ENCODE results near the gene TEX29.

Gene TEX29

DNA sequence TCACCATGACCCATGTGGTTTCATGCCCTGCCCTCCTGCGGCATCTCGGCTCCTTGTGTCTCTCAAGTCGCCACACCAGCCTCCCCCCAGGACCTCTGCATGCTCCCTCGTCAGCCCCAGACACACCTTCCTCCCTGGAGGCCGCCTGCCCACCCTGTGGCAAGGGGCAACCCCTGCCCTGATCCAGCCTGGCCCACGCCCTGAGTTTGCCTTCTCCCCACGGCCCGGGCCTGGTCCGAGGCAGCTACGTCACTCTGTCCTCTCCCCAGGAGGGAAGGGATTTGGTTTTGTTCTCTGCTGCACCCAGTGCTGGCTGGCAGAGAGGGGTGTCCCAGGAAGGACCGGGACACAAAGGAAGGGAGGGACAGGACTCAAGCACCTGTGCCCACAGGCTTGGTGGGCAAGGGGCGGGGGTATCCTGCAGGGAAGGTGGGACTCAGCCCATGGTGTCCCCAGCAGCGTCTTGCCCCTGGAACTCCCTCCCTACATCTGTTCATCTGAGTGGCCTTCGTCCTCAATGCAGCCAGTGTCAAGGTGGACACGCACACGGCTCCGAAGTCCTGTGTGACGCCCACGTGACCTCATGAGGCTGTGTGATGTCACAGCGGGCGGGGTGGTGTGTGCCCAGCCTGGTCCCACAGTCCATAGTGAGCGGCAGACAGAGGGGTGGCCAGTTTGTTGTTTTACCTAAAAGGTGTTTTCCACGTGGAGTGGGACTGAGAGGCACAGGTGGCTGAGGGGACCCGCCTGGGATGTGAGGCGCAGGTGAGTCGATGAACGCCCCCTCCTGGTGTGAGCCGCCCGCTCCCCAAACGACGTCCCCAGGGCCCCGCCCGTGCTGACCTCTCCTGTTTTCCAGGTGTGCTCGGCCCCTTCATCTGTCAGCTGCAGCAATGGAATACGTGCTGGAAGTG lies at the start of gene TEX29:
Gene TEX29, plus strand, starts transcription at position 645 of the 914 bp plus-strand sequence. Its CDS starts 249 bp downstream, at position 894.
- no peak for DNase-seq (ENCODE audit: low read depth in 2 of 2)

- no peak for DNase-seq (ENCODE audit: low read depth in 2 of 2)
Observed at GRCh38 chr13:111270765-111271698, 49.4 kb upstream of the TEX29 start.

DNA sequence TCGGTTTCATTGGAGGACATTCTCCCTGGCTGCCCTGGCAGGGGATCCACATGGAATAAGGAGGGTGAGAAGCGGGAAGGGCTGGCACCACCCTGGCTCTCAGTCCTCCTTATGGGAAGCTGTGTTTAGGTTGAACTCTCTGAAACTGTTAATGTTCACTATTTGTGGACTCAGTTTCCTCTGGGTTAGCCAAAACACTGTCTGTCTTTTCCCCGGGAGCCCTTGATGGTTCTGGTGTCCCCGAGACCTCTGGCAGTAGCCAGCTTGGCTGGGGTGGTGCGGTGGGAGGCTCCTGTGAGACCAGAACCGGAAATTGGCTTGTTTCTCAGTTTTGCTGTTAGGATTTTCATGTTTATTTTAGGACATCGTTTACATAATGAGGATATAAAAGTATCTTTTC lies 48.3 kb upstream of the TEX29 start:
- no peak for DNase-seq (ENCODE audit: low read depth in 2 of 2)

DNA sequence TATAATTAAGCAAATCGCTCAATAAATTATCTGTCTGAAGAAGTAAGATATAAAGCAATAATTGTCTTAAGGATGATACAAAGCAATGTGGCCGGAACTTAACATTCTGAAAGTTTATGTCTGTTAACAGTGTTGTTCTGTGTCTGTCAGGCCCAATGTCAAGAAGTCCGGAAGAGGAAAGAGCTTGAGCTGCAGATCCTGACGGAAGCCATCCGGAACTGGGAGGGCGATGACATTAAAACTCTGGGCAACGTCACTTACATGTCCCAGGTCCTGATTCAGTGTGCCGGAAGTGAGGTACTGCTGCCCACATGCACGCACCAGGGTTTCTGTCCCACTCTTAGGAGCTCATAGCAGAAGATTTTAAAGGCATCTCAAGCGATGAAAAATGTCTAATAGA lies 45.1 kb upstream of the TEX29 start:
- no peak for DNase-seq (ENCODE audit: low read depth in 2 of 2)

GRCh38 chr13:111275995-111276618 lies 44.3 kb upstream of the TEX29 start:
- DNase-seq (ENCODE audit: low read depth in 2 of 2), result no peak

DNA sequence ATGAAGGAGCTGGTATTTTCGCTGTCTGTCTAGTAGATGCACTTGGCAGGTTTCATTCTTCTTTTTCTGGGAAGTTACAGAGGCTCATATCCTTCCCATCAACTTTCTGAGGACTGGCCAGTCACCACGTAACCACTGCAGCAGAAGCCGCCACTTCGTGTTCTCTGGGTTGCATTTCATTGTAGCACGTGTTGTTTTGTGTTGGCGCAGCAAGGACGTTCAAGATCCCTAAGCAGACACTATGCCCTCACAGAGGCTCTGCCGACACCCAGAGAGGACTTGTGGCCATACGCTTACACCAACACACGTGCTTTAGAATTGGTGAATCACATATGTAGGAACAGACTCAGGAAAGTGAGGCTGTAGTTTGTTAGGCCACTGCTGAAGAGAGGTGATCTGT lies 42.2 kb upstream of the TEX29 start:
- DNase-seq (ENCODE audit: low read depth in 2 of 2), result no peak

DNA sequence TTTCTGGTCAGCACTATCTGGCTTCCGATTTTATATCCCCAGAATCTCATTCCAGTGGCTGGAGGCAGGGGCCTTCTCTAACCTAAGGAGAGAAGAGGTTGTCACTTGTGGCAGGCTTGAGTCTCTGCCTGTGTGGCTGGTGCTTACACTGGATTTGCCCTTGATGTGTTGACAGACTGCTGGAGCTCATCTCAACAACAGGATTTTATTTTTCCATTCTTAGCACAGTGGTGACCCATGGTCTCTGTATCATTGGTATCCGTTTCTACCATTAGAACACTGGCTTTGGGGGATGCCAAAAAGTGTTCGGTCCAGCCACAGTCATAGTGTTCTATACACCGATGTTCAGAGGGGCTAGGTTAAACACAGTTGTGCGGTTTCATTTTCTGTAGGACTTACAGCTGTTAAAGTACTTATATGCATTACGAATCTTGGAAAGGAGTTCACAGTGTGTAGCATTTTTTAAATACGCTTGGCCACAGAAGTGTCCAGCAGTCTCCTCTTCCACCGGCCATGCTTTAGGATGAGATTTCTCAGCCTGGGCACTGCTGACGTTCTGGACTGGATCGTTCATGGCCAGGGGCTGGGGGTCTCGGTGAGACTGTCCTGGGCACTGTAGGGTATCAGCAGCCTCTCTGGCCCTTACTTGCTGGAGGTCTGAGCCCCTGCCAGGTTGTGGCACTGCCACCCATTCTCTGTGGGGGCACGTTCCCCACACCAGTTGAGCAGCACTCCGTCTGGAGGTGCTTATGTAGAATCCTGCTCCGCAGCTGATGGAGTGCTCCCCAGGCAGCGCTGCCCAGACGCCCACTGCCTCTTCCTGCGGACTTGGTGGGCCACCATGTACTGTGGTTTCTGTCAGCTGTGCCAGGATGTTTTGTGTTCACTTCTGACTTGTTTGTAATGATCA lies 41.4 kb upstream of the TEX29 start:
- DNase-seq (ENCODE audit: low read depth in 2 of 2), result no peak

DNA sequence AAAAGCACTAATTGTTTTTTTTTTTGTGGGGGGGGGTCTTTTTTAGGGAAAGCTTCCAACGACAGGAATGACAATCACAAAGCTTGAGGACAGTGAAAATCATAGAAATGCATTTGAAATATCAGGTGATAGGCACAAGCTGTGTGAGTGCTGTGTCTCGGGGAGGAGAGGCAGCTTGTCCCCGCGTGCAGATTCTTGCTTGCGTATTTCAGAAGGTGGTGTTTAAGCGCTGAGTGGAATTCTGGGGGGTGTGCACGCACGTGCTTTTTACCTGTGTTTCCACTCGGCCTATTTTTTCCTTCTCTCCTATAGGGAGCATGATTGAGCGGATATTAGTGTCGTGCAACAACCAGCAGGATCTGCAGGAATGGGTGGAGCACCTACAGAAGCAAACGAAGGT lies 40.2 kb upstream of the TEX29 start:
- DNase-seq (ENCODE audit: low read depth in 2 of 2), result no peak

DNA sequence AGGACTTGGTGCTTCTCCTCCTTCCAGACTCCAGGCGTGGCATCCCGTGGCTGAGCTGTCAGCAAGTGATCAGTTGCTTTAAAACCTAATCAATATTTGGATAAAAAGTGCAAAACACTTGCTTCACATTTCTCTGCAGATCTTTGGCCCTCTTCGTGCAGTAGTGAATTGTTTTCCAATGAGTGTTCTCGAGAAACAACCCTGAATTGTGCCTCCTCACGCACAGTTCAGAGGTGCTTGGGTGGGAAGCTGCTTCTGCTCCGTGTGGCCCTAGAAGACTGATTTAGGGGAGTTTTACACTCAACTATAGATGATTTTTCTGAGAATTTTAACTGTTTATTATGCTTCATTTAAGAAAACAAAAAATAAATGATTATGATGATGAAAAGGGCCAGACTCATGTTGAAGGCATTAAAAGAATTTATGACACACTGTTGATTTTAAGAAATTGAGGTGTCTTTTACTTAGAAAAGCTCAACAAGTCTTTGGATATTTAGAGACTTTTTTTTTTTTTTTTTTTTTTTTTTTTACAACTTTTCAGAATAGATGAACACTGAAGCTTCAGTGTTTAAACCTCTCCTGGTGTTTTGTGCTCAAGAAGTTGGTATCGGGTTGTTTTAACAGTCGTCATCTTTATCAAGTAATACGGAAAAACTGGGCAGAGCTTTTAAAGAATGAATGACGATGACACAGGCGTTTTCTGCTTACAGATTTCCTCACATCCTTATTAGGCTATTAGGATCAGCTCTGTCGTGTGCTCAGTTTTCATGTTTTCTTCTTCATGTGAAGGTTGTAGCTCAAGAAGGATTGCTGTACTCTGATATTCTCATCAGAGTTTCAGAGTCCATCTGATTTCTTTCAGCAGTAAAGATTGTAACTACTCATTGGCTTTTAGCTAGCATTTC lies 39.5 kb upstream of the TEX29 start:
- no peak for DNase-seq (ENCODE audit: low read depth in 2 of 2)

- DNase-seq (ENCODE audit: low read depth in 2 of 2), result peak in 1 of 2 experiments; percentile 6
Observed at GRCh38 chr13:111281751-111282311, 38.6 kb upstream of the TEX29 start.

- no peak for DNase-seq (ENCODE audit: low read depth in 2 of 2)
Observed at GRCh38 chr13:111282425-111282824, 38.0 kb upstream of the TEX29 start.

DNA sequence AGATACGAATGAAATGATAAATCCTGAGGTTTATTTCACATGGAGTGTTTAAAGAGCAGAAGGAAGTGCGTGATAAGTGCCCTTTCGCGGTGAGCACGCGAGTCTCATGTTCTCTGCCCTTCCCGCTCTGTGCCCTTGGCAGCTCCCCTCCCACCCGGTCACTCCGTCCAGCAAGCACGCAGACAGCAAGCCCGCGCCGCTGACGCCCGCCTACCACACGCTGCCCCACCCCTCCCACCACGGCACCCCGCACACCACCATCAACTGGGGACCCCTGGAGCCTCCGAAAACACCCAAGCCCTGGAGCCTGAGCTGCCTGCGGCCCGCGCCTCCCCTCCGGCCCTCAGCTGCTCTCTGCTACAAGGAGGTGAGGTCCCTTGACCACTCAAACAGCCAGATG lies 37.4 kb upstream of the TEX29 start:
- DNase-seq (ENCODE audit: low read depth in 2 of 2), result no peak

GRCh38 chr13:111283457-111283856 lies 37.0 kb upstream of the TEX29 start:
- no peak for DNase-seq (ENCODE audit: low read depth in 2 of 2)

- DNase-seq (ENCODE audit: low read depth in 2 of 2), result no peak
Observed at GRCh38 chr13:111283991-111284390, 36.5 kb upstream of the TEX29 start.

DNA sequence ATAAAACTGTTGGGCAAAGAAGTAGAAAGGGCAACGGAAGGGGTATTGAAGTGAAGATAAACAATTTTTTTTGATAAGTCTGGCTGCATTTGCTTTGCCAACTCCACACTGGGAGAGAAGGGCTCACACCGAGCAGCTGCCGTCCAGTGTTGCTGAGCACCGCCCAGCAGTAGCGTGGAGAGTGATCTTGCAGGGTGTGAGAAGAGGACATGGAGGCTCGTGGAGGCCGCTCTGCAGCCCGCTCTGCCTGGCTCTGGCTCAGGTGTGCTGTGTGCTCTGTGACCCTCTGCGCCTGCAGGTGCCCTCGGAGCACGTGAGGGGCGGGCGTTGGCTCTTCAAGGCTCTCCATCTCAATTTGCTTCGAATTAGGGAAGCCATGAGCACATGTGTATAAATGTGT lies 35.9 kb upstream of the TEX29 start:
- DNase-seq (ENCODE audit: low read depth in 2 of 2), result no peak

- DNase-seq (ENCODE audit: low read depth in 2 of 2), result no peak
Observed at GRCh38 chr13:111286162-111286561, 34.3 kb upstream of the TEX29 start.

- no peak for DNase-seq (ENCODE audit: low read depth in 2 of 2)
Observed at GRCh38 chr13:111286749-111287148, 33.7 kb upstream of the TEX29 start.

GRCh38 chr13:111287201-111287600 lies 33.2 kb upstream of the TEX29 start:
- DNase-seq (ENCODE audit: low read depth in 2 of 2), result no peak

DNA sequence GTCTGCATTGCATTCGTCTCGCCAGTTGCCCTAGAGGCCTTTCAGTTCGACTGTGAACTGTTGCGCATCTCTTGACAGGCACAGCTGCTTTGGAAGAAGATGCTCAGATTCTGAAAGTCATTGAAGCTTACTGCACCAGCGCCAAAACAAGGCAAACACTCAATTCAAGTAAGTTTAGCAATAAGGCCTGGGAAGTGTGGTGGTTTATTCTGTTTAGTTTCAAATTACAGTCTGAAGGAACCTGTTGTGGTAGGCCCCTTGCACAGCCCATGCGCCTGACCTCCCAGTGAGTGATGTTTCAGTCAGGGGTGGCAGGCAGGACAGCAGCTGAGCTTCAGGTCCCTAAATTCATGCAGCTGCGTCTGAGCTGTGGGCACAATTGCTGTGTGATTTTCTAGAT lies 32.2 kb upstream of the TEX29 start:
- no peak for DNase-seq (ENCODE audit: low read depth in 2 of 2)

DNA sequence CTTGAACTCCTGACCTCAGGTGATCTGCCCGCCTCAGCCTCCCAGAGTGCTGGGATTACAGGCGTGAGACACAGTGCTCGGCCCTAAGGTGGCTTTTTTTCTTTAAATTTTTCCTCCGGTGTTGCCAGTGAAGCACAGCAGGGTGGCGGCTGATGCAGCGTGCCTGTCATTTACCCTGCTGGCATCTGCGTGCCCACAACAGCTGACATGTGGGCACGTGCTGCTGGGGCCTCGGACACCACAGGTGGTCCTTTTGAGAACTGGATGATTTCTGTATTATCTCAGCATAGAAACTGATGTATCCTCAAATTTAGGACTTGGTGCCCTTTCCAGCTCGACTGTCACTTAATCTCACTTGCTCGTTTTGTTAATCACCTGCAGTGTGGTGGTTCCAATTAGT lies 31.2 kb upstream of the TEX29 start:
- no peak for DNase-seq (ENCODE audit: low read depth in 2 of 2)

All from fibroblast of skin of left biceps (primary cell).